H9 (cell line): ENCODE data around the gene ZC4H2. TPM values are rescaled to one million over a fixed set of nuclear protein-coding genes. Genes with fewer than 3 reads are reported as not detected.

Experiments used
- DNase-seq: peaks from one replicate; pipeline ENCODE4 v3.0.0-alpha.2; 2017
- H2AFZ ChIP-seq: one replicate; pipeline ENCODE4 v1.6.1; 2013; ENCODE audit warnings: mild to moderate bottlenecking, low read length, control low read depth, moderate library complexity
- H2AK5ac ChIP-seq: 2 replicates; pipeline ENCODE4 v1.6.1; 2013; ENCODE audit warnings: low read length, control low read depth, mixed read lengths; ENCODE audit not compliant: insufficient read length
- H2BK120ac ChIP-seq: one replicate; pipeline ENCODE4 v1.6.1; 2013; ENCODE audit warnings: low read depth, mild to moderate bottlenecking, low read length, control low read depth, inconsistent platforms; ENCODE audit not compliant: poor library complexity, severe bottlenecking
- H2BK12ac ChIP-seq: 2 replicates; pipeline ENCODE4 v1.6.1; 2013; ENCODE audit warnings: low read length, control low read depth, mixed read lengths, low read depth; ENCODE audit not compliant: insufficient read length
- H2BK15ac ChIP-seq: 2 replicates; pipeline ENCODE4 v1.6.1; 2013; ENCODE audit warnings: low read depth, low read length, control low read depth
- H2BK20ac ChIP-seq: one replicate; pipeline ENCODE4 v1.6.1; 2013; ENCODE audit warnings: low read depth, mild to moderate bottlenecking, low read length, control low read depth, inconsistent platforms; ENCODE audit not compliant: poor library complexity, severe bottlenecking
- H2BK5ac ChIP-seq: 2 replicates; pipeline ENCODE4 v1.6.1; 2013; ENCODE audit warnings: low read length, control low read depth, mixed read lengths; ENCODE audit not compliant: insufficient read length
- H3K14ac ChIP-seq: 2 replicates; pipeline ENCODE4 v1.6.1; 2013; ENCODE audit warnings: low read length, control low read depth; ENCODE audit not compliant: insufficient read depth
- H3K18ac ChIP-seq: 2 replicates; pipeline ENCODE4 v1.6.1; 2013; ENCODE audit warnings: low read depth, mild to moderate bottlenecking, mixed read lengths, low read length, control low read depth; ENCODE audit not compliant: insufficient read length
- H3K23ac ChIP-seq: 2 replicates; pipeline ENCODE4 v1.6.1; 2013; ENCODE audit warnings: low read length, control low read depth, mixed read lengths, low read depth; ENCODE audit not compliant: insufficient read length
- H3K23me2 ChIP-seq: 2 replicates; pipeline ENCODE4 v1.6.1; 2013; ENCODE audit warnings: low read depth, mild to moderate bottlenecking, mixed read lengths, low read length, control low read depth; ENCODE audit not compliant: insufficient read length, poor library complexity, severe bottlenecking
- H3K27ac ChIP-seq: 2 replicates; pipeline ENCODE4 v1.5.1; 2013; ENCODE audit warnings: low read length, control low read depth, mixed read lengths, low read depth; ENCODE audit not compliant: insufficient read length
- H3K27me3 ChIP-seq: 2 replicates; pipeline ENCODE4 v1.6.1; 2013; ENCODE audit warnings: low read length, control low read depth, inconsistent platforms; ENCODE audit not compliant: insufficient read depth
- H3K4ac ChIP-seq: 2 replicates; pipeline ENCODE4 v1.6.1; 2013; ENCODE audit warnings: low read depth, mild to moderate bottlenecking, control low read depth, inconsistent platforms, low read length, moderate library complexity
- H3K4me1 ChIP-seq: 2 replicates; pipeline ENCODE4 v1.6.1; 2013; ENCODE audit warnings: low read length, control low read depth, inconsistent platforms; ENCODE audit not compliant: insufficient read depth
- H3K4me2 ChIP-seq: 2 replicates; pipeline ENCODE4 v1.6.1; 2013; ENCODE audit warnings: low read length, control low read depth, mixed read lengths; ENCODE audit not compliant: insufficient read length, insufficient read depth
- H3K56ac ChIP-seq: 2 replicates; pipeline ENCODE4 v1.6.1; 2013; ENCODE audit warnings: low read depth, mild to moderate bottlenecking, mixed read lengths, low read length, control low read depth; ENCODE audit not compliant: insufficient read length
- H3K79me1 ChIP-seq: 2 replicates; pipeline ENCODE4 v1.6.1; 2013; ENCODE audit warnings: low read depth, mild to moderate bottlenecking, moderate library complexity, low read length, control low read depth, inconsistent platforms; ENCODE audit not compliant: insufficient read depth, poor library complexity, severe bottlenecking
- H3K79me2 ChIP-seq: 2 replicates; pipeline ENCODE4 v1.6.1; 2013; ENCODE audit warnings: low read length, control low read depth, inconsistent platforms; ENCODE audit not compliant: insufficient read depth
- H3K9ac ChIP-seq: 2 replicates; pipeline ENCODE4 v1.6.1; 2013; ENCODE audit warnings: low read length, control low read depth, mixed read lengths; ENCODE audit not compliant: insufficient read length; ENCODE audit errors: extremely low read depth
- H3K9me3 ChIP-seq: one replicate; pipeline ENCODE4 v1.6.1; 2013; ENCODE audit warnings: low read depth, low read length, inconsistent platforms; ENCODE audit not compliant: control insufficient read depth
- H3T11ph ChIP-seq: one replicate; pipeline ENCODE4 v1.6.1; 2013; ENCODE audit warnings: mild to moderate bottlenecking, low read length, control low read depth, inconsistent platforms
- H4K20me1 ChIP-seq: one replicate; pipeline ENCODE4 v1.6.1; 2013; ENCODE audit not compliant: control insufficient read depth, insufficient read length, insufficient read depth
- H4K5ac ChIP-seq: 2 replicates; pipeline ENCODE4 v1.6.1; 2013; ENCODE audit warnings: low read depth, mild to moderate bottlenecking, mixed read lengths, low read length, control low read depth; ENCODE audit not compliant: insufficient read length
- H4K8ac ChIP-seq: replicated peaks from 2 replicates; pipeline ENCODE4 v1.6.1; 2013; ENCODE audit warnings: low read length, control low read depth, mixed read lengths, low read depth; ENCODE audit not compliant: insufficient read length
- H4K91ac ChIP-seq: 2 replicates; pipeline ENCODE4 v1.6.1; 2013; ENCODE audit warnings: low read depth, mild to moderate bottlenecking, moderate library complexity, mixed read lengths, low read length, control low read depth; ENCODE audit not compliant: insufficient read length
- H3K27ac Mint-ChIP-seq, 3 experiments: 2 replicates in 2 of 3; 3 replicates in 1 of 3; pipeline ENCODE4 v1.8.0; 2020 to 2021; ENCODE audit warnings: mixed read lengths in 3 of 3, mild to moderate bottlenecking in 1 of 3, moderate library complexity in 1 of 3
- H3K27me3 Mint-ChIP-seq: 2 replicates; pipeline ENCODE4 v1.8.0; 2021; ENCODE audit warnings: low read depth, mild to moderate bottlenecking, moderate library complexity, mixed read lengths
- H3K36me3 Mint-ChIP-seq, 3 experiments: 2 replicates in 2 of 3; 3 replicates in 1 of 3; pipeline ENCODE4 v1.8.0; 2020 to 2021; ENCODE audit warnings: low read depth in 3 of 3, mixed read lengths in 3 of 3; ENCODE audit not compliant: insufficient read depth in 1 of 3
- H3K4me1 Mint-ChIP-seq, 2 experiments: 2 replicates each; pipeline ENCODE4 v1.8.0; 2020; ENCODE audit warnings: mixed read lengths in 2 of 2
- H3K4me3 Mint-ChIP-seq, 2 experiments: 2 replicates in 1 of 2; 3 replicates in 1 of 2; pipeline ENCODE4 v1.8.0; 2020 to 2021; ENCODE audit warnings: mild to moderate bottlenecking in 2 of 2, mixed read lengths in 2 of 2, moderate library complexity in 1 of 2
- H3K9me3 Mint-ChIP-seq, 2 experiments: 2 replicates in 1 of 2; 3 replicates in 1 of 2; pipeline ENCODE4 v1.8.0; 2020; ENCODE audit warnings: mild to moderate bottlenecking in 2 of 2, mixed read lengths in 2 of 2, moderate library complexity in 1 of 2
- CTCF ChIP-seq: fragments of 200-600 bp; sonication (generic); conservative IDR thresholded peaks from 3 replicates; pipeline ENCODE4 v1.8.0; 2021; ENCODE audit warnings: antibody characterized with exemption, mild to moderate bottlenecking
- WGBS: extraction: QIAGEN DNeasy Blood & Tissue Kit; methylation state at CpG from one replicate; pipeline ENCODE4 v1.1.7; 2013; ENCODE audit warnings: missing lambda C conversion rate, low lambda C conversion rate, mixed read lengths; ENCODE audit not compliant: insufficient read length; ENCODE audit errors: extremely low coverage; 5-methylcytosine and 5-hydroxymethylcytosine counted together
- total RNA-seq: library from RNA; stranded (reverse); gene quantifications from 2 replicates; pipeline ENCODE4 v1.2.1, GENCODE V29; 2021

Gene ZC4H2
- total RNA-seq, 1 experiment from 2014 or later = 32.4 TPM

- H3K4me1 Mint-ChIP-seq = peaks cover 4 to 12% of the 10 kb centered on the region in 2 experiments; a peak in 3 of 4 replicates
- H4K5ac ChIP-seq = no peak overlapping the region
- no peak overlapping the region for H3K18ac ChIP-seq
- H3T11ph ChIP-seq = no peak overlapping the region
- H3K9me3 Mint-ChIP-seq = peaks cover 69 to 77% of the 10 kb centered on the region in 2 experiments
- no peak overlapping the region for H3K14ac ChIP-seq
- peaks cover 15 to 24% (median 19%) of the 10 kb centered on the region in 3 experiments for H3K36me3 Mint-ChIP-seq
- H3K4me3 Mint-ChIP-seq = no peak overlapping the region
- no peak overlapping the region for H3K27ac ChIP-seq
- H2BK12ac ChIP-seq = no peak overlapping the region
- no peak overlapping the region for H2BK5ac ChIP-seq
- H3K23ac ChIP-seq = no peak overlapping the region
- no peaks in the 10 kb centered on the region for H3K27me3 ChIP-seq
- peaks cover 12% of the 10 kb centered on the region for H3K9me3 ChIP-seq
- peaks cover 6% of the 10 kb centered on the region; the same call in 1 of the 2 replicates for H3K27me3 Mint-ChIP-seq
- H3K4me1 ChIP-seq = no peaks in the 10 kb centered on the region
- no peak overlapping the region for H3K9ac ChIP-seq
- H4K91ac ChIP-seq = no peak overlapping the region
- no peak overlapping the region for H2BK15ac ChIP-seq
- no peak overlapping the region for H3K27ac Mint-ChIP-seq
- H4K20me1 ChIP-seq = no peaks in the 10 kb centered on the region
- H3K79me2 ChIP-seq = no peaks in the 10 kb centered on the region
- H2BK20ac ChIP-seq = no peak overlapping the region
- no peak overlapping the region for H2AFZ ChIP-seq
- H3K4ac ChIP-seq = no peak overlapping the region
- H3K23me2 ChIP-seq = peaks cover 3% of the 10 kb centered on the region
- H4K8ac ChIP-seq = no peak overlapping the region
- no peak overlapping the region for H2AK5ac ChIP-seq
- no peak overlapping the region for H3K4me2 ChIP-seq
- H2BK120ac ChIP-seq = no peak overlapping the region
- no peaks in the 10 kb centered on the region for H3K79me1 ChIP-seq
- DNase-seq = no peak
- no peak overlapping the region for H3K56ac ChIP-seq
- no CpG with 5 or more reads among the region's 3 CpGs for WGBS
- TF ChIP-seq CTCF = no peak
Observed at GRCh38 chrX:64977830-64978229, 1.6 kb upstream of the ZC4H2 start.
